Measurements from ENCODE around the gene KIF11. TPM values are rescaled to one million over a fixed set of nuclear protein-coding genes. Genes with fewer than 3 reads are reported as not detected.
"Not testable (repeated sequence)": the region's sequence is repeated elsewhere in the genome, so short reads cannot be mapped to it uniquely, and the experiment has no call there.

The KIF11 gene
- 44.2 and 59.1 TPM in 2 replicates for total RNA-seq (2014; rRNA removed; shearing (Covaris generic))

DNA sequence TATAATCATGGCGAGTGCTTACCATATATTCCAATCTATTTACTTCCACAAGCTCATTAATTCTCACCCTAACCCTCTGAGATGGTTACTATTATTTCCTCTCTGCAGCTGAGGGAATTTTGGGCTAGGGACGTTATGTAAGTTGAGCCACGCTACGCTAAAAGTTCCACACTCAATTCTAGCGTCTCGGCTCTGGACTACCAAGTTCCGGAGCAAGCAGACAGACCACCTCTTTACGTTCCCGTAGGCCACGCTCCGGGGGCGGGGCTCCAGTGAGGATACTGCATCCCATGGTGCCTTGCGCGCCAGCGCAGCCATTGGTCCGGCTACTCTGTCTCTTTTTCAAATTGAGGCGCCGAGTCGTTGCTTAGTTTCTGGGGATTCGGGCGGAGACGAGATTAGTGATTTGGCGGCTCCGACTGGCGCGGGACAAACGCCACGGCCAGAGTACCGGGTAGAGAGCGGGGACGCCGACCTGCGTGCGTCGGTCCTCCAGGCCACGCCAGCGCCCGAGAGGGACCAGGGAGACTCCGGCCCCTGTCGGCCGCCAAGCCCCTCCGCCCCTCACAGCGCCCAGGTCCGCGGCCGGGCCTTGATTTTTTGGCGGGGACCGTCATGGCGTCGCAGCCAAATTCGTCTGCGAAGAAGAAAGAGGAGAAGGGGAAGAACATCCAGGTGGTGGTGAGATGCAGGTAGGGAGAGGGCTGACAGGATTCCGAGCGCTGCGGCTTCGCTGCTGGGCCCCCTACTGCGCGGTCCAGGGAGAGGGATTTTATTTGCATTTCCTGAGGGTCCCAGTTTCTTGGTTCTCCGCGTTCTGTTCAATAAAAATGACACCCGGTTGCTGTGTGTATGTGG, at the start of gene KIF11:
KIF11 (plus strand) TSS at position 370 of the 858 bp plus-strand sequence; CDS start at position 616, 246 bp downstream.
- H3K4me3 ChIP-seq (ENCODE audit: insufficient read depth, low read depth, low read length) = peak within 1 kb of the TSS; percentile 92
- H3K36me3 ChIP-seq (replicated peaks; ENCODE audit: control insufficient read depth, insufficient read depth, low read length) = no peaks in the 10 kb centered on the region
- no peaks in the 10 kb centered on the region for H3K27me3 ChIP-seq (ENCODE audit: control insufficient read depth, insufficient read depth, low read length)
- peak; percentile 91 for DNase-seq

- H3K4me3 ChIP-seq (ENCODE audit: insufficient read depth, low read depth, low read length) = no peak overlapping the region
- H3K27me3 ChIP-seq (ENCODE audit: control insufficient read depth, insufficient read depth, low read length) = no peaks in the 10 kb centered on the region
- no peak for DNase-seq
These were observed 48.6 kb upstream of the KIF11 start for GRCh38 chr10:92544296-92544695.

DNA sequence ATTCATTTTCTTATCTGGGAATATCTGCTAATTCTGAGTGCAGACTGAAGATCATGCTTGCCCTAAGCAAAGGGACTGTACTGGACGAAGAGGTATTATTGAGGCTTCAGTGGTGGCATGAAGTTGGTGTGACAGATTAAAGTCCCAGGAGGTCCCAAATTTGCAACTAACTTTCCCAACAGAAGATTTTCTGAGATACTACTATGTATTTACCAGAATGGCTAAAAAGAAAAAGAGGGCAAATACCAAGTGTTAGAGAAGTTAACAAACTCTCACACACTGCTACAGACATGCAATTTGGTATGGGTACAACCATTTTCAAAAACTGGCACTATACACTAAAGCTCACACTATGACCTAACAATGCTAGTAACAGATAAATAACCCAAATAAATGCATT, 47.4 kb upstream of the KIF11 start:
- H3K4me3 ChIP-seq (ENCODE audit: insufficient read depth, low read depth, low read length) = no peak overlapping the region
- H3K36me3 ChIP-seq (replicated peaks; ENCODE audit: control insufficient read depth, insufficient read depth, low read length) = no peaks in the 10 kb centered on the region
- H3K27me3 ChIP-seq (ENCODE audit: control insufficient read depth, insufficient read depth, low read length) = no peaks in the 10 kb centered on the region
- no peak for DNase-seq

More at GRCh38 chr10:92544296-92544695, 48.6 kb upstream of the KIF11 start:
- no peaks in the 10 kb centered on the region for H3K36me3 ChIP-seq (replicated peaks; ENCODE audit: control insufficient read depth, insufficient read depth, low read length)

GRCh38 chr10:92547676-92548075, 45.3 kb upstream of the KIF11 start:
- no peak for DNase-seq
- no peaks in the 10 kb centered on the region for H3K27me3 ChIP-seq (ENCODE audit: control insufficient read depth, insufficient read depth, low read length)
- H3K4me3 ChIP-seq (ENCODE audit: insufficient read depth, low read depth, low read length) = no peak overlapping the region
- H3K36me3 ChIP-seq (replicated peaks; ENCODE audit: control insufficient read depth, insufficient read depth, low read length) = no peaks in the 10 kb centered on the region

DNA sequence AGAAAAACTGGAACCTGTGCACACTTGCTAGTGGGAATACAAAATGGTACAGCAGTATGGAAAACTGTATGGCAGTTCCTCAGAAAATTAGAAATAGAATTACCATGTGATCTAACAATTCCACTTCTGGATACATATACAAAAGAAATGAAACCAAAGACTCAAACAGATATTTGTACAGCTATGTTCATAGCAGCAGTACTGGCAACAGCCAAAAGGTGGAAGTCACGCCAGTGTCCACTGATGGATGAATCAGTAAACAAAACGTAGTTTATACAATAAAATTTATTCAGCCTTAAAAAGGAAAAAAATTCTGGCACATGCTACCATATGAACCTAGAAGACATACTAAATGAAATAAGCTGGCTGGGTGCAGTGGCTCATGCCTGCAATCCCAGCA, 42.0 kb upstream of the KIF11 start:
- Histone ChIP-seq H3K4me3 (ENCODE audit: insufficient read depth, low read depth, low read length) (no peak overlapping the region), H3K36me3 (replicated peaks; ENCODE audit: control insufficient read depth, insufficient read depth, low read length) (no peaks in the 10 kb centered on the region; the same call in 1 of the 2 replicates)
- no peak for DNase-seq

DNA sequence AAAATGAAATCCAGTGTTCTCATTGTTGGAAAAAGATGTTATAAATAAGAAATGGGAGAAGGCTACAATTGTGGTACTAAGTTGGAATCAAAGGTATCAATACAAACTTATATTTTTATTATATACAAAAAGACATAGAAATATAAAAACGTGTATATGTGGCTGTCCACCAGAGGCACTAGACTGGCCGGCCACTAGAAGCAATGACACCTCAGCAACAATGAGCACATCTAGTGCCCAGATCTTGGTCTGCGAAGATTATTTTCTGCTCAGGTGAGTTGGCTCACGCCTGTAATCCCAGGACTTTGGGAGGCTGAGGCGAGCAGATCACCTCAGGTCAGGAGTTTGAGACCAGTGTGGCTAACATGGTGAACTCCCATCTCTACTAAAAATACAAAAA, 40.6 kb upstream of the KIF11 start:
- no peak overlapping the region for H3K4me3 ChIP-seq (ENCODE audit: insufficient read depth, low read depth, low read length)
- DNase-seq = no peak
- H3K36me3 ChIP-seq (replicated peaks; ENCODE audit: control insufficient read depth, insufficient read depth, low read length) = no peaks in the 10 kb centered on the region; the same call in 1 of the 2 replicates
- no peaks in the 10 kb centered on the region for H3K27me3 ChIP-seq (ENCODE audit: control insufficient read depth, insufficient read depth, low read length)

More for the DNA sequence above, 42.0 kb upstream of the KIF11 start:
- no peaks in the 10 kb centered on the region for H3K27me3 ChIP-seq (ENCODE audit: control insufficient read depth, insufficient read depth, low read length)

- DNase-seq = no peak
- H3K27me3 ChIP-seq (ENCODE audit: control insufficient read depth, insufficient read depth, low read length) = no peaks in the 10 kb centered on the region
- no peak overlapping the region for H3K4me3 ChIP-seq (ENCODE audit: insufficient read depth, low read depth, low read length)
- H3K36me3 ChIP-seq (replicated peaks; ENCODE audit: control insufficient read depth, insufficient read depth, low read length) = no peaks in the 10 kb centered on the region; the same call in 1 of the 2 replicates
These were observed 39.0 kb upstream of the KIF11 start for GRCh38 chr10:92553959-92554358.

GRCh38 chr10:92559046-92559445, 33.9 kb upstream of the KIF11 start:
- Histone ChIP-seq H3K27me3 (ENCODE audit: control insufficient read depth, insufficient read depth, low read length) (no peaks in the 10 kb centered on the region), H3K36me3 (replicated peaks; ENCODE audit: control insufficient read depth, insufficient read depth, low read length) (peaks cover 6% of the 10 kb centered on the region), H3K4me3 (ENCODE audit: insufficient read depth, low read depth, low read length) (no peak overlapping the region)
- DNase-seq = no peak

GRCh38 chr10:92562424-92562823, 30.5 kb upstream of the KIF11 start:
- DNase-seq = no peak
- Histone ChIP-seq H3K4me3 (ENCODE audit: insufficient read depth, low read depth, low read length) (no peak overlapping the region), H3K27me3 (ENCODE audit: control insufficient read depth, insufficient read depth, low read length) (no peaks in the 10 kb centered on the region), H3K36me3 (replicated peaks; ENCODE audit: control insufficient read depth, insufficient read depth, low read length) (peaks cover 6% of the 10 kb centered on the region)

DNA sequence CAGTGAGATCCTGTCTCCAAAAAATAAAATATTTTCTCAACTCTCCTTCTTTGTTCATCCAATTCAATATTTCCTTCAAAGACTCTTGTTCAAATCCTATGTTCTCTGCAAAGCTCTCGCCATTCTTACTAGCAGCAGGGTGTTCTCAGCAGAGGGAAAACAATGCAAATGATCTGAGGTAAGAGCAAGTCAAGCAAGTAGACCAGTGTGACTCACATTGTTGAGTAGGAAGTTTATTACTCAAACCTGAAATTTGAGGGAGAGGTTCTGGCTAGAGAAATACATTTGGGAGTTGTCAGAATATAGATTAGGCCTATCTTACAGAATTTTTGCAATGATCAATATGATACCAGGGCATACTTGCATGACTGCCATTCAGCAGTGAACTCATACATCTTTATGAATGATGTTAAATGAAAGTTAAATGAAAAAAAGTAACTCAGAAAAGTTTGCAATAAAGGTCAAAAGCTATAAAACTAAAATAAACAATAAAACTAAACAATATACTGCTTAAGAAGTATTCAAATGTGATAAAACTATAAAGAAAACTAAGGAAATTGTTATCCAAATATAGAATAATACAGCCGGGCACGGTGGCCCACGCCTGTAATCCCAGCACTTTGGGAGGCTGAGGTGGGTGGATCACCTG, 24.9 kb upstream of the KIF11 start:
- H3K4me3 ChIP-seq (ENCODE audit: insufficient read depth, low read depth, low read length) = no peak overlapping the region
- no peaks in the 10 kb centered on the region for H3K27me3 ChIP-seq (ENCODE audit: control insufficient read depth, insufficient read depth, low read length)
- peak; percentile 19 for DNase-seq
- H3K36me3 ChIP-seq (replicated peaks; ENCODE audit: control insufficient read depth, insufficient read depth, low read length) = peaks cover 3% of the 10 kb centered on the region

GRCh38 chr10:92569071-92569470, 23.9 kb upstream of the KIF11 start:
- no peak for DNase-seq
- Histone ChIP-seq H3K4me3 (ENCODE audit: insufficient read depth, low read depth, low read length) (no peak overlapping the region), H3K27me3 (ENCODE audit: control insufficient read depth, insufficient read depth, low read length) (no peaks in the 10 kb centered on the region), H3K36me3 (replicated peaks; ENCODE audit: control insufficient read depth, insufficient read depth, low read length) (peaks cover 3% of the 10 kb centered on the region)

- not testable (repeated sequence) for H3K27me3 ChIP-seq (ENCODE audit: control insufficient read depth, insufficient read depth, low read length); H3K4me3 ChIP-seq (ENCODE audit: insufficient read depth, low read depth, low read length); DNase-seq; H3K36me3 ChIP-seq (replicated peaks; ENCODE audit: control insufficient read depth, insufficient read depth, low read length)
These were observed 23.3 kb upstream of the KIF11 start for GRCh38 chr10:92569663-92570062.

DNA sequence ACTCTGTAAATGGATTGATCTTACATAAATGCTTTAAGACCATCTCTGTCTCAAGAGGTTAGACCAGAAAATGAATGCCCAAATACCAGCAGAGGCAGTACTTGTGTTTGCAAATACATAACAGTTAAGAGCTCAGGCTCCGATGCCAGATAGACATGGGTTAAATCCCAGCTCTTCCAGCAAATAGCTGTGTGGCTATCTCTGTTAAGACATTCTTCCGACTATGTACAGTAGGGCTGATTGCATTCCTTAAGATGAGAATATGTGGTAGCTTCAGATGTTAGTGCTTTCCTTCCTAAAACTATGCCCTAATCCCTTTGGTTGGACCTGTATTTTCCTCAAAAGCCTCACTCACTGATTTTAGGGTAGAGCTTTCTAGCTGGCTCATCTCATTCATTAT, 21.3 kb upstream of the KIF11 start:
- DNase-seq = no peak
- Histone ChIP-seq H3K27me3 (ENCODE audit: control insufficient read depth, insufficient read depth, low read length) (no peaks in the 10 kb centered on the region), H3K36me3 (replicated peaks; ENCODE audit: control insufficient read depth, insufficient read depth, low read length) (peaks cover 3% of the 10 kb centered on the region), H3K4me3 (ENCODE audit: insufficient read depth, low read depth, low read length) (no peak overlapping the region)

- H3K36me3 ChIP-seq (replicated peaks; ENCODE audit: control insufficient read depth, insufficient read depth, low read length) = peaks cover 3% of the 10 kb centered on the region
- peak; percentile 37 for DNase-seq
These were observed 20.4 kb upstream of the KIF11 start for GRCh38 chr10:92572362-92573090.

More at GRCh38 chr10:92572362-92573090, 20.4 kb upstream of the KIF11 start:
- peak overlapping the region; percentile 91 for H3K4me3 ChIP-seq (ENCODE audit: insufficient read depth, low read depth, low read length)
- no peaks in the 10 kb centered on the region for H3K27me3 ChIP-seq (ENCODE audit: control insufficient read depth, insufficient read depth, low read length)

All from H7 (cell line).